Gastroesophageal sphincter (tissue), 4 donors: ENCODE results near the gene ZNF766. TPM values are rescaled to one million over a fixed set of nuclear protein-coding genes. Genes with fewer than 3 reads are reported as not detected.
A peak's percentile ranks its signal among the peaks of the same experiment; 100 is the strongest.
"Not testable (repeated sequence)": the region's sequence is repeated elsewhere in the genome, so short reads cannot be mapped to it uniquely, and the experiment has no call there.

ENCODE experiments used
- ATAC-seq: fragments of 150-250 bp; one replicate; pipeline ENCODE4 v1.9.1; 2016; ENCODE audit warnings: mild to moderate bottlenecking, moderate library complexity
- H3K27ac ChIP-seq, 4 donors: fragments of 200-600 bp; sonication (generic) in 3 of 4; 1 replicate in 3 of 4; 2 replicates in 1 of 4; pipeline ENCODE4 v1.5.1; 2016 to 2019
- H3K27me3 ChIP-seq: fragments of 200-600 bp; sonication (generic); one replicate; pipeline ENCODE4 v1.5.1; 2019
- H3K36me3 ChIP-seq, 2 donors: fragments of 200-600 bp; sonication (generic); one replicate each; pipeline ENCODE4 v1.5.1; 2019; ENCODE audit warnings: control low read depth in 1 of 2
- H3K4me1 ChIP-seq, 3 donors: fragments of 200-600 bp; sonication (generic); 1 replicate in 2 of 3; 2 replicates in 1 of 3; pipeline ENCODE4 v1.5.1; 2016 to 2019; ENCODE audit warnings: control low read depth in 2 of 3
- H3K4me3 ChIP-seq, 2 donors: fragments of 200-600 bp; sonication (generic); one replicate each; pipeline ENCODE4 v1.5.1; 2019; ENCODE audit warnings: mild to moderate bottlenecking in 1 of 2, moderate library complexity in 1 of 2
- H3K9me3 ChIP-seq, 3 donors: fragments of 200-600 bp; sonication (generic); one replicate each; pipeline ENCODE4 v1.5.1; 2017 to 2019; ENCODE audit warnings: control low read depth in 2 of 3
- EP300 ChIP-seq: sonication (generic); formaldehyde crosslinking; IDR thresholded peaks from one replicate; pipeline ENCODE4 v1.6.1; 2017; ENCODE audit warnings: antibody characterized with exemption, mild to moderate bottlenecking
- POLR2A ChIP-seq, 2 donors: fragments of 450-650 bp; IDR thresholded peaks; one replicate each; pipeline ENCODE4 v1.6.1; 2017; ENCODE audit warnings: antibody characterized with exemption in 2 of 2, mild to moderate bottlenecking in 2 of 2, moderate library complexity in 1 of 2
- POLR2AphosphoS5 ChIP-seq: sonication (generic); formaldehyde crosslinking; IDR thresholded peaks from one replicate; pipeline ENCODE4 v1.6.1; 2017; ENCODE audit warnings: antibody characterized with exemption
- WGBS, 2 donors: methylation state at CpG; one replicate each; pipeline ENCODE4 v1.1.5; 2018; ENCODE audit warnings: low coverage in 1 of 2; 5-methylcytosine and 5-hydroxymethylcytosine counted together
- total RNA-seq, 4 donors: library from RNA; depleted of rRNA; stranded (reverse); fragments of >200 nt; gene quantifications; one replicate each; pipeline ENCODE4 v1.1.0, GENCODE V29; 2016
- TF ChIP-seq, protein P1 (sequence below), 4 experiments: fragments of 200-600 bp in 2 of 4; fragments of 450-650 bp in 2 of 4; sonication (generic) in 1 of 4; IDR thresholded peaks; one replicate each; pipeline ENCODE4 v1.5.1; 2017 to 2019; ENCODE audit warnings: antibody characterized with exemption in 4 of 4, mild to moderate bottlenecking in 2 of 4, moderate library complexity in 2 of 4

The ZNF766 gene
- total RNA-seq, 4 donors from 2014 or later, result 10.0 to 16.9 (median 10.3) TPM

- no peak for ATAC-seq
- Histone ChIP-seq H3K4me3 (no peak overlapping the region), H3K4me1 (no peaks in the 10 kb centered on the region), H3K27ac (no peak overlapping the region), H3K36me3 (peaks cover 0 to 94% of the 10 kb centered on the region in 2 donors), H3K9me3 (no peaks in the 10 kb centered on the region), H3K27me3 (no peaks in the 10 kb centered on the region)
- 93 to 94% methylated on average over 2 to 3 of the region's 6 CpGs for WGBS, 2 donors
- TF ChIP-seq, protein P1, sequence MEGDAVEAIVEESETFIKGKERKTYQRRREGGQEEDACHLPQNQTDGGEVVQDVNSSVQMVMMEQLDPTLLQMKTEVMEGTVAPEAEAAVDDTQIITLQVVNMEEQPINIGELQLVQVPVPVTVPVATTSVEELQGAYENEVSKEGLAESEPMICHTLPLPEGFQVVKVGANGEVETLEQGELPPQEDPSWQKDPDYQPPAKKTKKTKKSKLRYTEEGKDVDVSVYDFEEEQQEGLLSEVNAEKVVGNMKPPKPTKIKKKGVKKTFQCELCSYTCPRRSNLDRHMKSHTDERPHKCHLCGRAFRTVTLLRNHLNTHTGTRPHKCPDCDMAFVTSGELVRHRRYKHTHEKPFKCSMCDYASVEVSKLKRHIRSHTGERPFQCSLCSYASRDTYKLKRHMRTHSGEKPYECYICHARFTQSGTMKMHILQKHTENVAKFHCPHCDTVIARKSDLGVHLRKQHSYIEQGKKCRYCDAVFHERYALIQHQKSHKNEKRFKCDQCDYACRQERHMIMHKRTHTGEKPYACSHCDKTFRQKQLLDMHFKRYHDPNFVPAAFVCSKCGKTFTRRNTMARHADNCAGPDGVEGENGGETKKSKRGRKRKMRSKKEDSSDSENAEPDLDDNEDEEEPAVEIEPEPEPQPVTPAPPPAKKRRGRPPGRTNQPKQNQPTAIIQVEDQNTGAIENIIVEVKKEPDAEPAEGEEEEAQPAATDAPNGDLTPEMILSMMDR (IDR thresholded peaks at IDR 0.05), result no peak
- TF ChIP-seq POLR2AphosphoS5 (no peak), POLR2A (IDR thresholded peaks at IDR 0.05) (no peak), EP300 (no peak)
Observed at GRCh38 chr19:52286256-52286655, 16.9 kb downstream of the ZNF766 start.

- H3K27me3 ChIP-seq, result no peaks in the 10 kb centered on the region
Observed at GRCh38 chr19:52291781-52292180, 22.4 kb downstream of the ZNF766 start.

GRCh38 chr19:52292946-52293345, 23.6 kb downstream of the ZNF766 start:
- not testable (repeated sequence) for ATAC-seq, H3K4me3 ChIP-seq, H3K27me3 ChIP-seq, H3K9me3 ChIP-seq, H3K27ac ChIP-seq
- WGBS, 2 donors, result 88 to 100% methylated on average over 2 to 3 of the region's 6 CpGs
- H3K36me3 ChIP-seq, result peaks cover 0 to 48% of the 10 kb centered on the region in 2 donors
- peaks cover 0 to 12% (median 8%) of the 10 kb centered on the region in 3 donors for H3K4me1 ChIP-seq

More at GRCh38 chr19:52291781-52292180, 22.4 kb downstream of the ZNF766 start:
- H3K4me1 ChIP-seq, result peaks cover 0 to 7% (median 4%) of the 10 kb centered on the region in 3 donors
- no peaks in the 10 kb centered on the region for H3K9me3 ChIP-seq
- peaks cover 0 to 58% of the 10 kb centered on the region in 2 donors for H3K36me3 ChIP-seq
- ATAC-seq, result no peak
- no peak overlapping the region for H3K27ac ChIP-seq
- 67 to 95% methylated on average over 1 to 3 of the region's 3 CpGs for WGBS, 2 donors
- TF ChIP-seq POLR2A (IDR thresholded peaks at IDR 0.05) (no peak), POLR2AphosphoS5 (no peak), EP300 (no peak)
- TF ChIP-seq, protein P1 (IDR thresholded peaks at IDR 0.05), result no peak
- no peak overlapping the region for H3K4me3 ChIP-seq

DNA sequence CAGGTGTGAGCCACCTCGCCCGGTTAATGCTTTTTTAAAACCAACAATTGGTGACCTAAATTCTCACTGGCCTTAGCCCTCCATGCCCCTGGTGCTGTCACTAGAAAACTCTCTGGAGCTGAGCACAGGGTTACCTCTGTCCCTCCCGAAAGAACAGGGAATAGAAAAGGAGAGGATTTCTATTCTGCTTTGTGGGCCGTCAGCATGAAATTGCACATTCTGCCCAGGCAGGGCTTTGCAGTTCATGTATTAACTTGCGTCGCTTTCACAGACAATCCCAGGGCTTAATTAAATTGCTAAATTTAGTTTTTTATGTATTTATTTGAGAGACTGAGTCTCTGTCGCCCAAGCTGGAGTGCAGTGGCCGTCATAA, 27.0 kb downstream of the ZNF766 start:
- Histone ChIP-seq H3K36me3 (peaks cover 0 to 40% of the 10 kb centered on the region in 2 donors), H3K9me3 (peaks cover 0 to 10% (median 0%) of the 10 kb centered on the region in 3 donors), H3K27me3 (no peaks in the 10 kb centered on the region), H3K4me3 (peak overlapping the region; percentile 76 to 93), H3K27ac (peak overlapping the region; percentile 73 to 95 (median 93)), H3K4me1 (peaks cover 0 to 21% (median 10%) of the 10 kb centered on the region in 3 donors)
- no peak for ATAC-seq
- 0 to 7% methylated on average over 3 to 6 of the region's 8 CpGs for WGBS, 2 donors
- no peak for TF ChIP-seq POLR2AphosphoS5

- Histone ChIP-seq H3K36me3 (peaks cover 0 to 40% of the 10 kb centered on the region in 2 donors), H3K27ac (peak within 1 kb of the TSS; percentile 73 to 95 (median 93)), H3K9me3 (peaks cover 0 to 11% (median 0%) of the 10 kb centered on the region in 3 donors), H3K4me1 (peaks cover 0 to 21% (median 10%) of the 10 kb centered on the region in 3 donors), H3K27me3 (no peaks in the 10 kb centered on the region), H3K4me3 (peak within 1 kb of the TSS; percentile 76 to 93)
- ATAC-seq, result peak; percentile 89
- WGBS, 2 donors, result 0 to 1% methylated on average over 16 to 20 of the region's 75 CpGs
- TF ChIP-seq POLR2A (IDR thresholded peaks at IDR 0.05) (peak; percentile 54 to 64), POLR2AphosphoS5 (peak; percentile 81), EP300 (no peak)
- TF ChIP-seq, protein P1 (IDR thresholded peaks at IDR 0.05), result peak in 3 of 4 experiments; percentile 21 to 36 (median 28)
Observed at GRCh38 chr19:52296773-52297600, 27.6 kb downstream of the ZNF766 start, which contains the start of gene ZNF480. Gene ZNF480, plus strand, starts transcription at chr19:52297169. Its CDS starts 3,244 bp downstream, at chr19:52300413.
